Measurements from ENCODE around the gene LZTS2. TPM values are rescaled to one million over a fixed set of nuclear protein-coding genes. Genes with fewer than 3 reads are reported as not detected.

Gene LZTS2
- total and polyA plus RNA-seq, 9 donors: 35.6 to 72.0 (median 62.9) TPM

DNA sequence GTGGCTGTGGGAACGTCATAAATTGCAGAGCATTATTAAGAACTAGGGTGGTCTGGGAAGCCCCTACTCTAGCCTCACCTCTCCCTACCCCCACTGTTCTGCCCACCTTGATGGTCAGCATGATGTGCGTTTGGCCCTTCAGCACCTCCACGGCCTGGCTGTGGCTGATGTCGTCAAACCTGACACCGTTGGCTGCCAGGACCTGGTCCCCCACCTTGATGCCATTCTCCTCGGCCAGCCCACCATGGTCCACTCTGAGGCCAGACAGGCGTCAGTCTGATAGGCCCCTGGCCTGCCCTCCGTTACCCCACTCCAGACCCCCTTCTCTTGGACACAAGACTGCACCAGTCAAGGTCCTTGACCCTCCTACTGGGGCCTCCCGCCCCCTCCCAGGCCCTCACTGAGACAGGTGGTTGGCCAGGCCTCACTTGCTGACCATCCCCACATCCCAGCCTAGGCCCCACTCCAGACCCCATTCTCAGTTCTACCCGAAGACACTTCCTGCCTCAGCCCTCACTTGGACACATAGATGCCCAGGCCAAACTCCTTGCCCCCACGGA is 22.2 kb downstream of the LZTS2 start:
- 85% methylated on average over 8 of the region's 11 CpGs for WGBS (ENCODE audit: insufficient coverage)
- Histone ChIP-seq H3K36me3 (ENCODE audit: control insufficient read depth, insufficient read depth, low read length) (no peaks in the 10 kb centered on the region), H3K9me3 (replicated peaks; ENCODE audit: control insufficient read depth, low read depth, low read length) (no peaks in the 10 kb centered on the region), H3K27ac (ENCODE audit: low read length) (no peak overlapping the region), H3K4me1 (ENCODE audit: control insufficient read depth, insufficient read depth, low read length) (peaks cover 18% of the 10 kb centered on the region), H3K4me3 (ENCODE audit: low read length) (no peak overlapping the region), H3K27me3 (ENCODE audit: control insufficient read depth, insufficient read depth, low read length) (peaks cover 23% of the 10 kb centered on the region)
- DNase-seq: no peak

GRCh38 chr10:101022967-101023705 is 23.5 kb downstream of the LZTS2 start:
- Histone ChIP-seq H3K27me3 (ENCODE audit: control insufficient read depth, insufficient read depth, low read length) (peaks cover 14% of the 10 kb centered on the region), H3K4me3 (ENCODE audit: low read length) (no peak overlapping the region), H3K36me3 (ENCODE audit: control insufficient read depth, insufficient read depth, low read length) (no peaks in the 10 kb centered on the region), H3K27ac (ENCODE audit: low read length) (no peak overlapping the region), H3K9me3 (replicated peaks; ENCODE audit: control insufficient read depth, low read depth, low read length) (no peaks in the 10 kb centered on the region), H3K4me1 (ENCODE audit: control insufficient read depth, insufficient read depth, low read length) (peaks cover 24% of the 10 kb centered on the region)
- WGBS (ENCODE audit: insufficient coverage): 89% methylated on average over 14 of the region's 15 CpGs
- DNase-seq: no peak

- Histone ChIP-seq H3K27me3 (ENCODE audit: control insufficient read depth, insufficient read depth, low read length) (peaks cover 18% of the 10 kb centered on the region), H3K4me1 (ENCODE audit: control insufficient read depth, insufficient read depth, low read length) (peaks cover 46% of the 10 kb centered on the region), H3K36me3 (ENCODE audit: control insufficient read depth, insufficient read depth, low read length) (no peaks in the 10 kb centered on the region), H3K27ac (ENCODE audit: low read length) (peak overlapping the region; percentile 72), H3K9me3 (replicated peaks; ENCODE audit: control insufficient read depth, low read depth, low read length) (no peaks in the 10 kb centered on the region), H3K4me3 (ENCODE audit: low read length) (peak overlapping the region; percentile 21)
- DNase-seq: no peak
- 29% methylated on average over 6 of the region's 10 CpGs for WGBS (ENCODE audit: insufficient coverage)
These were observed 27.6 kb downstream of the LZTS2 start for GRCh38 chr10:101027106-101027720.

DNA sequence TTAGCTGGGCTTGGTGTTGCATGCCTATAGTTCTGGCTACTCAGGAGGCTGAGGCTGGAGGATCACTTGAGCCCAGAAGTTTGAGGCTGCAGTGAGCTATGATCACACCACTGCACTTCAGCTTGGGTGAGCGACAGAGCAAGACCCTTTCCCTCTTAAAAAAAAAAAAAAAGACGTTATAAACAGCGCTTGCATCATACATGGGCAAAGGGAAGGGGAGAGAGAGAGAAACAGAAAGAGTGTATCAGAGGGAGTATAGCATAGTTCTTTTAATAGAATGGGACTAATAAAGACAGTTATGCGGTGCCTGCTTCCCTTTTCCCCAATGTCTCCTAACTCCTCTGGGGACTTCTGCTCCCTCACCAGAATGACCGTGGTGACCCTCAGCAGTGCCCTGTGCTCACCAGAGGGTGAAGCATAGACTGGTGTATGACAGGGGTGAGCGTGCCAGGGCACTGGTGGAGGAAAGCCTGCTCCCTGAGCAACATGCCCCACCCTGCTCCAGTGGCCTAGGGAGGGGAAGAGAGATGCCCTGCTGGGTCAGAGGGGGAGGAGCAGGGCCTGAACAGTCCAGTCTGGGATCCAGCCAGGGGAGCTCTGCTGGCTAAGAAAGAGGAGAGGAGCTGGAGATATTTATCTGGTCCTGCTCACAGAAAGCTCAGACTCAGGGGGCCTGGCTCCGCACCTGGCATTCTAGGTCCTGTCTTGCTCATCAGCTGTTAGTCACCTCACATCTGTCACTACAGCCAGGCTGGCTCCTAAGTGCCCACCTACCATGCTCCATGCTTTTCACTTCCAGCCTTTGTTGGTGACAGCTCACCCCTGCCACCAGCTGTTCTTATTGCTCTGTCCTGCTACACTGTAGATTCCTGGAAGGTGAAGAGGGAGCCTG is 29.1 kb downstream of the LZTS2 start:
- DNase-seq: no peak
- H3K36me3 ChIP-seq (ENCODE audit: control insufficient read depth, insufficient read depth, low read length): no peaks in the 10 kb centered on the region
- H3K4me1 ChIP-seq (ENCODE audit: control insufficient read depth, insufficient read depth, low read length): peaks cover 58% of the 10 kb centered on the region
- H3K4me3 ChIP-seq (ENCODE audit: low read length): no peak overlapping the region
- H3K27ac ChIP-seq (ENCODE audit: low read length): peak overlapping the region; percentile 18
- 96% methylated on average over 2 of the region's 7 CpGs for WGBS (ENCODE audit: insufficient coverage)
- H3K9me3 ChIP-seq (replicated peaks; ENCODE audit: control insufficient read depth, low read depth, low read length): no peaks in the 10 kb centered on the region
- H3K27me3 ChIP-seq (ENCODE audit: control insufficient read depth, insufficient read depth, low read length): peaks cover 18% of the 10 kb centered on the region

DNA sequence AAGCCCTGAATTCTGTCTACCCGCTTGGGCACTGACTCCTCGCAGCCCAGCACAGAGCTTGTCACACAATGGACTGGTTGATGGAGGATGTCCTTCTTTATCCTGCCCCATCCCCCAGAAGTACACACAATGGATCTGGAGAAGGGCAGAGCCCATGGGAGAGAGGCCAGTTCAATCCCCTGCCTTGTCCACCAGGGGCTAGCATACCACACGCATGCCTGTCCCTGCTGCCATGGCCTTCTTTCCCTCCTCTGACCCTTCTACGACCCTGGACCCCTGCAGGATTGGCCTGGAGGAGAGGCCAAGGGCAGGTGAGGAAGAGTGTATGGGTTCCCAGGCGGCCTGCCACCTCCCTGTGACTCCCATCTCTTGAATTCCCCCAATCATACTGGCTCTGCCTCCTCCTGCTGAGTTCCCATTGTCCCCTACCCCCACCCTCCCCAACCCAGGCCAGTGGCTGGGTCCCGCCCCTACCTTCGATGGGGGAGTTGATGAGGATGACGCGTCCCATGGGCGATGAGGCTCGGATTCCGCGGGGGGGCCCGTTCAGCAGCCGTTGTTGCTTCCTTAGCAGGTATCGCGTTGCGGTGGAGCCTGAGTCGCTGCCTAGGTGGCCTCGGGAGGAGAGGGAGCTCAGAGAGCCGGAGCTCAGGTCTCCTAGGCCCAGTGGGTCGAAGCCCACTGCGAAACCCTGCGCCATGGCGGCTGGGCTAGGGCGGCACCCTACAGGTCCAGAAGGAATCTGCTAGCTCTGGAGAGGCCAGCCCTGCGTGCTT is 30.1 kb downstream of the LZTS2 start:
- WGBS (ENCODE audit: insufficient coverage): 48% methylated on average over 22 of the region's 27 CpGs

GRCh38 chr10:101030496-101031127 is 31.0 kb downstream of the LZTS2 start:
- H3K36me3 ChIP-seq (ENCODE audit: control insufficient read depth, insufficient read depth, low read length): peaks cover 9% of the 10 kb centered on the region
- H3K9me3 ChIP-seq (replicated peaks; ENCODE audit: control insufficient read depth, low read depth, low read length): no peaks in the 10 kb centered on the region
- 7% methylated on average over 21 of the region's 25 CpGs for WGBS (ENCODE audit: insufficient coverage)
- peaks cover 58% of the 10 kb centered on the region for H3K4me1 ChIP-seq (ENCODE audit: control insufficient read depth, insufficient read depth, low read length)
- H3K27ac ChIP-seq (ENCODE audit: low read length): no peak overlapping the region
- no peak for DNase-seq
- peaks cover 18% of the 10 kb centered on the region for H3K27me3 ChIP-seq (ENCODE audit: control insufficient read depth, insufficient read depth, low read length)
- peak overlapping the region; percentile 84 for H3K4me3 ChIP-seq (ENCODE audit: low read length)

More for the DNA sequence above, 30.1 kb downstream of the LZTS2 start:
- Histone ChIP-seq H3K27me3 (ENCODE audit: control insufficient read depth, insufficient read depth, low read length) (peaks cover 18% of the 10 kb centered on the region), H3K9me3 (replicated peaks; ENCODE audit: control insufficient read depth, low read depth, low read length) (no peaks in the 10 kb centered on the region), H3K4me3 (ENCODE audit: low read length) (no peak overlapping the region), H3K27ac (ENCODE audit: low read length) (peak overlapping the region; percentile 4), H3K4me1 (ENCODE audit: control insufficient read depth, insufficient read depth, low read length) (peaks cover 58% of the 10 kb centered on the region), H3K36me3 (ENCODE audit: control insufficient read depth, insufficient read depth, low read length) (no peaks in the 10 kb centered on the region)
- DNase-seq: no peak

DNA sequence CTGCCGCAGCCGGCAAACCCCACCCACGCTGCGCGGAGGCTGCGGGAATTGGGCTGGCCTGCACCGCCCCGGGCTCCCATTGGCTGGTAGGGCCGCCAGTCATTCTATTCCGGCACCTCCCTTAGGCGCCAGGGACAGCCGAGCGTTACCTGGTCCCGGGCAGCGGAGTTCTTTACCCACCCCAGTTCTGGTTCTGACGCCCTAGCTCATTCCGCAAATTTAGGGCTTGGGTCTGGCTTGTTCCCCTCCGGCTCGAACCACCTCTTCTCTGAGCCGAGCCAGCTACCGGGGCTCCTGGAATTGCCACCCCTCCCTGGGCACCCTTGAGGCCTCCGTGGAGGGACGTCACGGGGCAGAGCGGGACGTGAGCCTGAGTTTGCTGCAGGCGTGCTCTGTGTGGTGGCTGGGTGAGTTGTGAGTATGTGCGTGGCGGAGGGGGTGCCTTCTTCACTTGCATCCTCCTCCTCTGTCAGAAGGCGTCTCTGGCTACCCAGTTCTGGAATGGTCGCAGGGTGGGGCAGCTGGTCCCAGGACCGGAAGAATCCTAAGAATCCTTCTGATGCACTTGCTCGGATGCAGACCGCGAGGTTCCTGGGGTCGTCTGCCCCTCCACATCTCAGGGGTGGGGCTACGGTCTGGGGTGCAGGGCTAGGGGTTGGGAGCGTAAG is 31.7 kb downstream of the LZTS2 start, which contains the start of the genes PDZD7 and SFXN3:
PDZD7 (minus strand) TSS at position 2 of the 668 bp plus-strand sequence. CDS start 910 bp downstream, outside the sequence.
SFXN3 (plus strand) TSS at position 107 of the 668 bp plus-strand sequence. CDS start 3,461 bp downstream, outside the sequence.
- under 1% methylated on average over 29 of the region's 38 CpGs for whole genome bisulfite sequencing (ENCODE audit: insufficient coverage)
- peak within 1 kb of the TSS; percentile 97 for H3K27ac ChIP-seq (ENCODE audit: low read length)
- H3K36me3 ChIP-seq (ENCODE audit: control insufficient read depth, insufficient read depth, low read length): peaks cover 15% of the 10 kb centered on the region
- no peaks in the 10 kb centered on the region for H3K9me3 ChIP-seq (replicated peaks; ENCODE audit: control insufficient read depth, low read depth, low read length)
- H3K4me3 ChIP-seq (ENCODE audit: low read length): peak within 1 kb of the TSS; percentile 84
- H3K27me3 ChIP-seq (ENCODE audit: control insufficient read depth, insufficient read depth, low read length): peaks cover 18% of the 10 kb centered on the region
- DNase-seq: peak; percentile 97
- H3K4me1 ChIP-seq (ENCODE audit: control insufficient read depth, insufficient read depth, low read length): peaks cover 58% of the 10 kb centered on the region

DNA sequence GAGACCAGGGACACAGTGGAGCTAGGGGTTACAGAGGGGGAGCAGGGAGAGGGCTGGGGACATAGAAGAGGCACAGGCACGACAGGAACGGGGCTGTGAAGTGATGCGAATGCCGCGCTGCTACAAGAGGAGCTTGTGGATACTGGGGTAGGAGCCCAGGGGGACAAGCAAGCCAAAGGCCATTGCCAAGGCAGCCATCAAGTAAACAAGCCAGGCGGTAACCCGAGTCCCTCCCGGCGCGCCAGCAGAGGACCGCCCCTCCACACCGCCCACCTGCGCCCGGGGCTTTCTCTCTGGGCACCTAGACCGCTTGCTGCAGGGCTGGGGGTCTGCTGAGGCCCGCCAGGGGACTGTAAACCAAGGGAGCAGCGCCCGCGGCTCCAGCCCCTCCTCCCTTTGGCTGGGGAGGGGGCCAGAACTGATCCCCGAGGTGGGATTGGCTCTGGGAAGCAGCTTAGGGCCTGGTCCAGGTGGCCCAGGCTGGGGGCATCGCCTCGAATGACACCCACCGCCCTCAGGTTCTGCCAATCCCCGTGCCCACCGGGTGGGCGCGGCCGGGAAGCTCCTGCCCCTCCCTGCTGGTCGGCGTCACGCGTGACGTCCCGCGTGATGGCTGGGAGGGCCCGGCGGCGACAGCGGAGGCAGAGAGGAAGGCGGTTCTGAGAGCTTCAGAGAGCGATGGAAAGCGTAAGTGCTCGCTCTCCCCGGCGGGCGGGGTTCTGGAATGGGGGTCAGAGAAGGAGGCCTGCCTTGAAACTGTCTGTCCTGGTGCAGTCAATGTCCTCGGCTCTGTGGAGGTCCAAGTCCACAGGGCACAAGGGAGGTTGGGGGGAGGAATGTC is 32.4 kb downstream of the LZTS2 start:
- H3K27ac ChIP-seq (ENCODE audit: low read length): peak overlapping the region; percentile 97
- peaks cover 18% of the 10 kb centered on the region for H3K27me3 ChIP-seq (ENCODE audit: control insufficient read depth, insufficient read depth, low read length)
- no peaks in the 10 kb centered on the region for H3K9me3 ChIP-seq (replicated peaks; ENCODE audit: control insufficient read depth, low read depth, low read length)
- DNase-seq: peak; percentile 93
- H3K4me1 ChIP-seq (ENCODE audit: control insufficient read depth, insufficient read depth, low read length): peaks cover 53% of the 10 kb centered on the region
- H3K4me3 ChIP-seq (ENCODE audit: low read length): peak overlapping the region; percentile 84
- WGBS (ENCODE audit: insufficient coverage): under 1% methylated on average over 39 of the region's 47 CpGs
- peaks cover 23% of the 10 kb centered on the region for H3K36me3 ChIP-seq (ENCODE audit: control insufficient read depth, insufficient read depth, low read length)
